T-helper 1 cell treated with Interleukin-12 subunit alpha and Interleukin-12 subunit beta and Interleukin-4 antibody, amounts not matched to agents 30 ng/mL and 1 ng/mL, for 36 hours (primary cell): ENCODE results near the gene CROCC. TPM values are rescaled to one million over a fixed set of nuclear protein-coding genes. Genes with fewer than 3 reads are reported as not detected.
"Not testable (repeated sequence)": the region's sequence is repeated elsewhere in the genome, so short reads cannot be mapped to it uniquely, and the experiment has no call there.

ENCODE experiments used
- intact Hi-C: fragments of 100-400 bp; cut with micrococcal nuclease; formaldehyde crosslinking; loops from one replicate; pipeline ENCODE4 v1.15.1; 2024
- total RNA-seq: library from RNA; stranded (reverse); gene quantifications from 2 replicates; pipeline ENCODE4 v1.2.3, GENCODE V29; 2022

The CROCC gene
- total RNA-seq, 1 donor from 2014 or later: 25.9 TPM

DNA sequence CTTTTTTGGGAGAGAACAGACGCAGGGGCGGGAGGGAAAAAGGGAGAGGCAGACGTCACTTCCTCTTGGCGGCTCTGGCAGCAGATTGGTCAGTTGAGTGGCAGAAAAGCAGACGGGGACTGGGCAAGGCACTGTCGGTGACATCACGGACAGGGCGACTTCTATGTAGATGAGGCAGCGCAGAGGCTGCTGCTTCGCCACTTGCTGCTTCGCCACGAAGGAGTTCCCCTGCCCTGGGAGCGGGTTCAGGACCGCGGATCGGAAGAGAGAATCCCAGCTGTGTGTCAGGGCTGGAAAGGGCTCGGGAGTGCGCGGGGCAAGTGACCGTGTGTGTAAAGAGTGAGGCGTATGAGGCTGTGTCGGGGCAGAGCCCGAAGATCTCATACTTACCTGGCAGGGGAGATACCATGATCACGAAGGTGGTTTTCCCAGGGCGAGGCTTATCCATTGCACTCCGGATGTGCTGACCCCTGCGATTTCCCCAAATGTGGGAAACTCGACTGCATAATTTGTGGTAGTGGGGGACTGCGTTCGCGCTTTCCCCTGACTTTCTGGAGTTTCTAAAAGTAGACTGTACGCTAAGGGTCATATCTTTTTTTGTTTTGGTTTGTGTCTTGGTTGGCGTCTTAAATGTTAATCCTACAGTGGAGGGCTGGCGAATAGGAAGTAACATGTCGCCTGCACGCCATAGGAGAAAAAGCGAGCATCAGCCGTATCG is 26.0 kb upstream of the CROCC start, which contains the start of gene RNU1-2:
TSS of gene RNU1-2 (plus strand) at position 383 of the 718 bp plus-strand sequence.
- intact Hi-C loops: loop anchor here (1.0 to 2.0 kb wide), 3 partner anchors 9 to 383 kb away; no protein-coding TSS in a partner anchor

DNA sequence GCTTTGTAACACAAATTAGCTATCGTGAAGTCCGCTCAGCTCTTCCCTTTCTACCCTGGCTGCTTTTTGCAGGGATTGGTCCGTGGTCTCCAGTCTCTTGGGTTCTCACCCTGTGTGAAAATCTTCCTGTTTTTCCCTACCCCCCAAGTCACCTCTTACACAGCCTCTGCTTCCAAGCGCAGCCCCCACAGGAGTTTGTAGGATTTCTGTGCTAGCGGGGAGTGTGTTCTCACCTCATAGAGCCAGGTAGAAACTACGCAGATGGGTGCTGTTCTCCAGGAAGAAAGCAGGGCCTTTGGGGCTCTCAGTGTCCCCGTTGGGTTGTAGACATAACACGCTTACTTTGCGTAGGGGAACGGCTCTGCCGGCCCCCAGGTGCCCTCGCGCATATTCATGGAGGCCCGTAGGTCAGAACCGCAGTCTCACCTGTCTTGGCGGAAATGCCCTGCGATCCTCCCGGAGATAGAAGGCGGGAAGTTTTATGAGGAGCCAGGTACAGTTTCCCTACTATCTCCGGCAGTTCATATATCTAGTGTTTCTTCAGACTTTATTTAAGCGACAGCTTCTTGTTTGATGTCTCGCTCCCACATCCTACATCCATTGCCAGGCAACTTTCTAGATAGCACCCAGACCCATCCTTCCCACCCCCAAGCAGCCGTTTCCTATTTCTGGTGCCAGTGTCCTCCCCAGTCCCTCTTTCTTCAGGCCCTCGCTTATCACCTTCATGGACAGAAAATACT is 25.2 kb upstream of the CROCC start:
- intact Hi-C loops: loop anchor here (1.0 to 2.0 kb wide), 3 partner anchors 8 to 384 kb away; no protein-coding TSS in a partner anchor

GRCh38 chr1:16897653-16898052 is 24.1 kb upstream of the CROCC start:
- intact Hi-C loops: loop anchor here (2.0 kb wide), 1 partner anchor 385 kb away; no protein-coding TSS in a partner anchor

- intact Hi-C loops: not testable (repeated sequence)
These were observed 23.4 kb upstream of the CROCC start for GRCh38 chr1:16898298-16898697.

- intact Hi-C loops: not testable (repeated sequence)
These were observed 22.7 kb upstream of the CROCC start for GRCh38 chr1:16899020-16899419.

GRCh38 chr1:16900751-16901150 is 21.0 kb upstream of the CROCC start:
- intact Hi-C loops: loop anchor here (10.0 kb wide), 2 partner anchors 176 to 1066 kb away; no protein-coding TSS in a partner anchor

GRCh38 chr1:16901371-16901770 is 20.4 kb upstream of the CROCC start:
- intact Hi-C loops: loop anchor here (10.0 kb wide), 2 partner anchors 177 to 1067 kb away; no protein-coding TSS in a partner anchor

- intact Hi-C loops: loop anchor here (10.0 kb wide), 2 partner anchors 178 to 1068 kb away; no protein-coding TSS in a partner anchor
These were observed 18.7 kb upstream of the CROCC start for GRCh38 chr1:16903054-16903453.

GRCh38 chr1:16903458-16903796 is 18.3 kb upstream of the CROCC start:
- intact Hi-C loops: loop anchor here (10.0 kb wide), 2 partner anchors 179 to 1069 kb away; no protein-coding TSS in a partner anchor

DNA sequence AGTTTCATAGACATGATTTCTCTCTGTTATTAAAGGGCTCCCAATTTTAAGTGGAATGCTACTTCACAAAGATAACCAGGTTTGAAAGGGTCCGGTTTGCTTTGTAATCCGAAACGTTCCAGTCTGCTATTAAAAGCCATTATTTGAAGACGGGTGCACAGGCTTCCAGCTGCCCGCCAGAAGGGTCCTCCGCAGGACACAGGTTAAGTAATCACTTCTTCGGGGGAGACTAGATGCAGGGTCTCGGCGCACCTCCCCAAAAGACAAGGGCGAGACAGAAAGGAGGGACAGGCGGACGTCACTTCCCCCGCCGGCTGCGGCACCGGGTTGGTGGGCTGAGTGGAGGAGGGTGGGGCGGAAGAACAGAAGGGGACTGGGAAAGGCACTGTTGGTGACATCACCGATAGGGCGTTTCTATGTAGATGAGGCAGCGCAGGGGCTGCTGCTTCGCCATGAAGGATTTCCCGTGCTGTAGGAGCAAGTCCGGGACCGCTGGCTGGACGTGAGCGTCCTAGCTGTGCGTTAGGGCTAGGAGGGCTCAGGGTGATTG is 17.1 kb upstream of the CROCC start:
- intact Hi-C loops: loop anchor here (1.0 to 10.0 kb wide), 13 partner anchors 8 to 1380 kb away; partner anchors contain the start of genes CASP9, NECAP2, RCC2 and SDHB

GRCh38 chr1:16905110-16905867 is 16.4 kb upstream of the CROCC start:
- intact Hi-C loops: loop anchor here (1.0 to 10.0 kb wide), 10 partner anchors 8 to 1380 kb away; partner anchors contain the start of genes CASP9, NECAP2, RCC2 and SZRD1

GRCh38 chr1:16905868-16906702 is 15.6 kb upstream of the CROCC start:
- intact Hi-C loops: loop anchor here (1.0 to 10.0 kb wide), 10 partner anchors 7 to 1381 kb away; partner anchors contain the start of genes CASP9, NECAP2, RCC2 and SZRD1

DNA sequence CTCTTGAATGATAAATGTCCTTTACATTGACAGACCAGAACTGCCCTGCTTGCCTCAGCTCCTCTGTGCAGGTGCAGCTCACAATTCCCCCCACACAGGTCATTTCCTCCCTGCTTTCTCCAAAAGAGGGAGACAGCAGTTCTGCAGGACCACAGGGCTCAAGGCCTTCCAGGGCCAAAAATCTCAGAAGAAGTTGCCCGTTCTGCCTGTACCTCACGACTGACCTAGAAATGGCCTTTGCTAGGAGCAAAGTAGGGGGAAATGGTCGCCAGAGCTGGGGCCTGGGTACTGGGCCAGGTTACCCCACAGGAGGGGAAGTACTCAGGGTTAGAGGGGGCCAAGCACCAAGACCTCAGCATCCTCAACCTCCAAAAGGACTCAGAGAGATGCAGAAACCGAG is 14.9 kb upstream of the CROCC start:
- intact Hi-C loops: loop anchor here (10.0 kb wide), 2 partner anchors 182 to 1072 kb away; no protein-coding TSS in a partner anchor

GRCh38 chr1:16907870-16908758 is 13.6 kb upstream of the CROCC start:
- intact Hi-C loops: loop anchor here (10.0 kb wide), 2 partner anchors 183 to 1073 kb away; no protein-coding TSS in a partner anchor

- intact Hi-C loops: loop anchor here (5.0 kb wide), 1 partner anchor 40 kb away; no protein-coding TSS in a partner anchor
These were observed 9.6 kb upstream of the CROCC start for GRCh38 chr1:16911851-16912721.

- intact Hi-C loops: loop anchor here (1.0 to 5.0 kb wide), 4 partner anchors 7 to 142 kb away; partner anchors contain the start of gene SDHB
These were observed 9.0 kb upstream of the CROCC start for GRCh38 chr1:16912742-16913141.

DNA sequence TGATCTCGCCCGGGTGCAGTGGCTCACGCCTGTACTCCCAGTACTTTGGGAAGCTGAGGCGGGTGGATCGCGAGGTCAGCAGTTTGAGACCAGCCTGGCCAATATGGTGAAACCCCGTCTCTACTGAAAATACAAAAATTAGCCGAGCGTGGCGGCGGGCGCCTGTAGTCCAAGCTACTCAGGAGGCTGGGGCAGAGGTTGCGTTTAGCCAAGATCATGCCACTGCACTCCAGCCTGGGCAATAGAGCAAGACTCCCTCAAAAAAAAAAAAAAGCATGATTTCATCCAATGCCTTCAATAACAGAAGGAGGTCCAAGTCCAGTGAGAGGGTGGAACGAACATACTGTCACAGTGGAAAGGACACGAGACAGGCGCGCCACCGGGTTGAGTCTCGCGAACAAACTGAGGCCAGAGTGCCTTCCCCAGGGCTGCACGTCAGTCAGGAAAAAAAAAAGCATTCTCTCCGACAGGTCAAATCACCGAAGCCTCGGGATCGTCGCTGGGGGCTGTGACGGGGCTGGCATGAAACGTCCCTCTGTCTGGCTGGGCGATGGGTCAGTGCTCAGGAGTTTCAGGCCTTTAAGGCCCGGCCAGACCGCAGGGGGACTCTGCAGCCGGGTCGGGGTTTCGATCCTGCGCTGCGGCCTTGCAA is 8.4 kb upstream of the CROCC start:
- intact Hi-C loops: loop anchor here (1.0 to 5.0 kb wide), 4 partner anchors 8 to 141 kb away; partner anchors contain the start of gene SDHB
